Activated CD4-positive, alpha-beta T cell treated with anti-CD3 and anti-CD28 coated beads, Interleukin-2, amount 50 U/mL, for 16 hours (primary cell): ENCODE results near the gene ASPDH.

Experiments used
- DNase-seq: peaks from one replicate; pipeline ENCODE4 v3.0.0-alpha.2; 2020

The ASPDH gene

DNA sequence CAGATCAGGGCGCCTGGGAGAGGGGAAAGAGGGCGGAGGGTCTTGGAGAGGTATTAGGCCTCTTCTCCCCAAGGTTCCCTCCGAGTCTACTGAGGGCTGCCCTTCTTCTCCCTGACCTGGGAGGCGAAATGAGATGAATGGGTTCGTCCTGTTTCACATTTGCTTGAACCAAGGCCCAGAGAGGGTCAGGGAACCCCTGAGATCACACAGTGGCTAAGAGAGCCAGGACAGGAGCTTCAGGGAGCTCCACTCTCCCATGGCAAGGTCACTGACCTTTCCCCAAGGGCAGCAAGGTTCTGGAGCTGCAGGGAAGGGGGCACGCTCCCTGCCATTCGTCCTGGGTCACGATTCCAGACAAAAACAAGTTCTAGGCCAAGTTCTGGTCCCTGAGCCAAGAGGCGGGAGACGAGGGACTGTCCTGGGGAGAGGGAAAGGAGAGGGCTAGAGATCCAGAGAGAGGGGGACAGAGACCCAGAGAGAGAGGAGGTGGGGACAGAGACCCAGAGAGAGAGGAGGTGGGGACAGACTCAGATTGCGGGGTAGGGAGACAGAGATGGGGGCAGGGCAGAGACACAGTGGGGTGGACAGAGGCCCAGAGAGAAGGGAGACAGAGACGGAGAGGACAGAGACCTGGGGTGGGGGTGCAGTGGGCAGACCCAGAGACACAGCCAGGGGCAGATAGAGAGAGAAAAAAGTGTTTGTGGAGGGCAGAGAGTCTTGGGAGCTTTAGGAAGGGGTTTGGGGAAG lies 541 bp downstream of the ASPDH start:
- no peak for DNase-seq

GRCh38 chr19:50512112-50512998 lies 1.4 kb downstream of the ASPDH start:
- DNase-seq = no peak

GRCh38 chr19:50511069-50511822 lies 2.5 kb downstream of the ASPDH start, which contains the start of gene JOSD2:
Gene JOSD2, minus strand, starts transcription at chr19:50511191. Its CDS starts 760 bp downstream, at chr19:50510431.
- DNase-seq = peak; percentile 98

DNA sequence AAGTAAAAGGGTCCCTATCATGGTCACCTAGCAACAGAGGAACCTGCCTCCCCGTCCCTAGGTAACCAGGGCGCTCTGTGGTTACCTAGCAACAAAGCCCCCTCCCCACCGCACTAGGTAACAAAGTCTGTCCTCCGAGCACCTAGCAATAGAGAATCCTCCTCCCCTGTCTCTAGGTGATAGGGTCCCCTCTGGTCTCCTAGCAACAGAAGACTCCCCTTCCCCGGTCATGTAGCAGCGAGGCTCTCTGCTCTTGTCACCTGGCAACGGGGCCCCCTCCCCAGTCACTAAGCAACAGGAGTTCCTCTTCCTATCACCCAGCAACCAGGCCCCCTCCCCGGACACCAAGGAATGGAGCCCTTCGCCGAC lies 3.0 kb downstream of the ASPDH start:
- DNase-seq = no peak

DNA sequence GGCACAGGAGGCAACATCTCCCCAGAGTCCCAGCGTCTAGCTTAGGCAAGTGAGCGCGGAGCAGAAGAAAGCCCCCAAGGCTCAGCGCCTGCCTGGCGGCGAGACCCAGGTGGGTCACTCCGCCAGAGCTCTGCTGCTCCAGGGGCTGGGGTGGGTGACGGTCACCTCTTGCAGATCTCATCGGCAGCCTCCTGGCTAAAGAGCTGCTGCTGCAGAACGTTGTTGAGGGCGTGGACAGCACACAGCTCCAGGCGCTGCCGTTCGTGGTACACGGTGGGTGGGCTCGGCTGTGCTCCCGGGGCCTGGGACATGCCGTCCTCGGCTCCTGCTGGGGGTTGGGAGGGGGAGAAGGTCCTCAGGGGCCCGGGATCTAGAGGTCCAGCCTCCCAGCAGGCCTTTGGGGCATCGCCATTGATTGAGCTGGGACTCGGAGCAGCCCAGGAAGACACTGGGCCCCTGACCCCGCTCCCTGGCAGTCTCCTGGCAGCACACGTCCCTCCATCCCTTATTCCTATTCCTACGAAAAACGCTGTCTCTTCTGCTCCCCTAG lies 3.5 kb downstream of the ASPDH start:
- no peak for DNase-seq

- DNase-seq = no peak
These were observed 4.3 kb downstream of the ASPDH start for GRCh38 chr19:50509366-50509765.

GRCh38 chr19:50508843-50509190 lies 4.9 kb downstream of the ASPDH start:
- DNase-seq = no peak

GRCh38 chr19:50507376-50507775 lies 6.3 kb downstream of the ASPDH start:
- no peak for DNase-seq

DNA sequence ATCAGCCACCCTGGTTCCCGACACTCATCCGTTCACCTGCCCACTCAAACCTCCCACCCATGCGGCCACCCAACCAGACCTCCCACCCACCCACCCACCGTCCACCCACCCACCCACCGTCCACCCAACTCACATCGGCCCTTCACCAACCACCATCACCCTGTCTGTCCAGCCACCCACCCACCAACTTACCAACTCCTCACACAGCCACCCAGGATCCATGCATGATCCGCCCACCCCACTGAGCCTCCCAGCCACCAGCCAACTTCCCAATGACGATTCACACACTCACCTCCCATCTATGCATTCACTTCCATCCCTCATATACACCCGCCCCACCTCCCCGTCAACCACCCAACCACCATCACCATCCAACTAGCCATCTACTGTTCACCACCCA lies 7.0 kb downstream of the ASPDH start:
- no peak for DNase-seq

GRCh38 chr19:50505856-50506611 lies 7.7 kb downstream of the ASPDH start:
- no peak for DNase-seq

- no peak for DNase-seq
These were observed 11.9 kb downstream of the ASPDH start for GRCh38 chr19:50501568-50502475.

DNA sequence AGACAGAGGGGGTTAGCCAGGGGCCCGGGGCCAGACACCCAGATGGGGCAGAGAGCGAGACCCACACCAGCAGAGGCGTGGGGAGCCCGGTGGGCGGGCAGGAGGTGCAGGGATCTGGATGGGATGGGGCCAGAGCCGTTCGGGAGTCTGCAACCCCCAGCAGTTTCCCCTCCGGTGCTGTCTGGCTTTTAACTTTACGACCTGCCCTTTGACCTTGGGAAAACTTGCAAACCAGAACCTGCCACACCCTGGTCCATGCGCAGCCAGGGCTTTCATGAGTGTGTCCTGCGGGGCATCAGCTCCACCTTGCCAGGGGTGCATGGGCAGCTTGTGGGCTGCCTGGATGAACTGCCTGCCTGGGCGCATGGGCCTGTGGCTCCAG lies 12.5 kb downstream of the ASPDH start:
- no peak for DNase-seq

- DNase-seq = no peak
These were observed 13.0 kb downstream of the ASPDH start for GRCh38 chr19:50500753-50501151.

- DNase-seq = no peak
These were observed 13.5 kb downstream of the ASPDH start for GRCh38 chr19:50500060-50500752.

DNA sequence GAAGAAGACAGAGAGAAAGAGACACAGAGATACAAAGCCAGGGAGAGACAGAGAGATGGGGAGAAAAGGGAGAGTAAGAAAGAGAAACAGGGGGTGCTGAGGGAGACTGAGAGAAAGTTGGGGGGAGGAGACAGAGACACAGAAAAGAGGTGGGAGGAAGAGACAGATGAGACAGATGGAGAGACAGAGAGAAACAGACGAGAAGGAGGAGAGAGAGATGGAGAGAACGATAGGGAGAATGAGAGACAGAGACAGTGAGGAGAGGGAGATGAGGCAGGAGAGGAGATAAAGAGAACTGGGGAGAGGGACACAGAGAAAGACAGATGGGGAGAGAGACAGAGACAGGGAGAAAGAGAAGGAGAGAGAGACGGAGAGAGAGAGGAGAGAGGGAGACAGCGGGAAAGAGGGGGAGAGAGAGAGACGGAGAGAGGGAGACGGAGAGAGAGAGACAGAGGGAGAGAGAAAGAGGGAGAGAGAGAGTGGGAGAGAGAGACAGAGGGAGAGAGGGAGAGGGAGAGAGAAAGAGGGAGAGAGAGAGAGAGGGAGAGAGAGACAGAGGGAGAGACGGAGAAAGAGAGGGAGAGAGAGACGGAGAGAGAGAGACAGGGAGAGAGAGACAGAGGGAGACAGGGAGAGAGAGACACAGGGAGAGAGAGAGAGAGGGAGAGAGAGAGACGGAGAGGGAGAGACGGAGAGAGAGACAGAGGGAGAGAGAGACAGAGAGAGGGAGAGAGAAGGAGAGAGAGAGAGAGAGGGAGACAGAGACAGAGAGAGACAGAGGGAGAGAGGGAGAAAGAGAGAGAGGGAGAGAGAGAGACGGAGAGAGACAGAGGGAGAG lies 15.3 kb downstream of the ASPDH start:
- no peak for DNase-seq

DNA sequence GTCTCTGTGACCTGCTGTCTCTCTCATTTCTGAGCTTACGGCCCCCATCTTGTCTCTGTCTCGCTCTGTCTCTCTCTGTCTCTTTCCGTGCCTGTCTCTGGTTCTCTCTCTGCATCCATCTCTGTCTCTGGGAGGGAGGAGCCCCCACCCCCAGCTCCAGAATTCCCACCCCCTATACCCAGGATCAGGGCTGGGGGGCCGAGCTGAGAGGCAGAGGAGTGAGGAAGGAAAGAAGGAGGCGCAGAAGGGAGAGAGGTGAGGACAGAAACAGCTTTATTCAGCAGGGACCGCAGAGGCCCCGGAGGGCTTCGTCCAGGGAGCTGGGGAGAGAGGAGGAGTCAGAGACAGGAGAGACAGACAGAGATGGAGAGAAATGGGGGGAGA lies 16.7 kb downstream of the ASPDH start:
- no peak for DNase-seq

GRCh38 chr19:50496189-50497021 lies 17.3 kb downstream of the ASPDH start:
- no peak for DNase-seq

GRCh38 chr19:50495020-50495531 lies 18.6 kb downstream of the ASPDH start:
- DNase-seq = no peak
